PC-3 (cell line): ENCODE data around the gene PPIL1. TPM values are rescaled to one million over a fixed set of nuclear protein-coding genes. Genes with fewer than 3 reads are reported as not detected.
"Not testable (repeated sequence)": the region's sequence is repeated elsewhere in the genome, so short reads cannot be mapped to it uniquely, and the experiment has no call there.

Source experiments
- ATAC-seq: fragments of 200-7000 bp; cut with Tn5 transposase; 2 replicates; pipeline ENCODE4 v1.9.1; 2020; ENCODE audit warnings: mild to moderate bottlenecking, moderate library complexity
- BruUV-seq: library from RNA; stranded (reverse); fragments of 400-500 nt; replicated peaks from 2 replicates; lab custom pipeline; 2021; lab: Mats Ljungman, UMichigan
- CTCF ChIA-PET: fragments of 300-600 bp; sonication (Branson Sonifier 250); formaldehyde crosslinking; loops from one replicate; lab custom pipeline; 2022; ENCODE audit warnings: antibody characterized with exemption; lab: Charles Lee
- POLR2A ChIA-PET: fragments of 300-600 bp; sonication (Branson Sonifier 250); formaldehyde crosslinking; loops from one replicate; lab custom pipeline; 2022; ENCODE audit warnings: antibody characterized with exemption; ENCODE audit not compliant: unreplicated experiment; lab: Charles Lee
- DNase-seq: peaks from one replicate; pipeline ENCODE4 v3.0.0-alpha.2; 2015
- H2AFZ ChIP-seq: fragments of 300-600 bp; sonication (generic); 2 replicates; pipeline ENCODE4 v1.6.0; 2016; ENCODE audit warnings: antibody characterized with exemption, low read length
- H3F3A ChIP-seq: fragments of 300-600 bp; sonication (generic); one replicate; pipeline ENCODE4 v1.6.0; 2017; ENCODE audit warnings: antibody characterized with exemption, low read length, control low read depth, mild to moderate bottlenecking; ENCODE audit not compliant: unreplicated experiment
- H3K27ac ChIP-seq: fragments of 300-600 bp; sonication (generic); 2 replicates; pipeline ENCODE4 v1.5.1; 2016; ENCODE audit warnings: mild to moderate bottlenecking, low read length
- H3K27me3 ChIP-seq: fragments of 300-600 bp; sonication (generic); 2 replicates; pipeline ENCODE4 v1.6.1; 2016; ENCODE audit warnings: low read length, mixed read lengths
- H3K36me3 ChIP-seq: fragments of 300-600 bp; sonication (generic); 2 replicates; pipeline ENCODE4 v1.6.1; 2016; ENCODE audit warnings: low read depth, mixed run types, low read length, mixed read lengths
- H3K4me1 ChIP-seq: fragments of 300-600 bp; sonication (generic); 2 replicates; pipeline ENCODE4 v1.5.1; 2016; ENCODE audit warnings: low read length; ENCODE audit not compliant: insufficient read depth
- H3K4me2 ChIP-seq: fragments of 300-600 bp; sonication (generic); 2 replicates; pipeline ENCODE4 v1.6.0; 2016; ENCODE audit warnings: low read length
- H3K4me3 ChIP-seq: fragments of 300-600 bp; sonication (generic); 2 replicates; pipeline ENCODE4 v1.5.1; 2016; ENCODE audit warnings: mild to moderate bottlenecking, low read length, mixed read lengths
- H3K79me2 ChIP-seq: fragments of 300-600 bp; sonication (generic); 2 replicates; pipeline ENCODE4 v1.6.1; 2017; ENCODE audit warnings: low read length, mixed read lengths
- H3K9ac ChIP-seq: fragments of 300-600 bp; sonication (generic); 2 replicates; pipeline ENCODE4 v1.6.0; 2016; ENCODE audit warnings: mild to moderate bottlenecking, low read length
- H3K9me2 ChIP-seq: fragments of 300-600 bp; sonication (generic); replicated peaks from 2 replicates; pipeline ENCODE4 v1.6.1; 2016; ENCODE audit warnings: mixed run types, low read length, mixed read lengths
- H3K9me3 ChIP-seq: fragments of 300-600 bp; sonication (generic); 2 replicates; pipeline ENCODE4 v1.6.1; 2016; ENCODE audit warnings: low read length, mixed read lengths
- H4K20me1 ChIP-seq: fragments of 300-600 bp; sonication (generic); 2 replicates; pipeline ENCODE4 v1.6.1; 2016; ENCODE audit warnings: low read length, mixed read lengths
- EZH2 ChIP-seq: fragments of 300-600 bp; sonication (generic); IDR thresholded peaks from one replicate; pipeline ENCODE4 v1.6.1; 2017; ENCODE audit warnings: antibody characterized with exemption, mild to moderate bottlenecking, low read length; ENCODE audit not compliant: unreplicated experiment
- EZH2phosphoT487 ChIP-seq: fragments of 300-600 bp; sonication (generic); IDR thresholded peaks from 2 replicates; pipeline ENCODE4 v1.6.1; 2018; ENCODE audit warnings: mild to moderate bottlenecking, antibody characterized with exemption, low read length, borderline replicate concordance
- intact Hi-C: fragments of 100-400 bp; cut with micrococcal nuclease; formaldehyde crosslinking; loops from 2 replicates; pipeline ENCODE4 v1.9.0; 2023
- total RNA-seq: library from RNA; depleted of rRNA; stranded (reverse); fragments of >200 nt; gene quantifications from 2 replicates; pipeline ENCODE4 v1.2.3, GENCODE V29; 2014
- TF ChIP-seq, protein P1 (sequence below): fragments of 300-600 bp; sonication (generic); conservative IDR thresholded peaks from 2 replicates; pipeline ENCODE4 v1.5.1; 2017; ENCODE audit warnings: antibody characterized with exemption, low read depth, mild to moderate bottlenecking, low read length

Gene PPIL1
- total RNA-seq, 1 experiment from 2014 or later: 39.9 TPM

DNA sequence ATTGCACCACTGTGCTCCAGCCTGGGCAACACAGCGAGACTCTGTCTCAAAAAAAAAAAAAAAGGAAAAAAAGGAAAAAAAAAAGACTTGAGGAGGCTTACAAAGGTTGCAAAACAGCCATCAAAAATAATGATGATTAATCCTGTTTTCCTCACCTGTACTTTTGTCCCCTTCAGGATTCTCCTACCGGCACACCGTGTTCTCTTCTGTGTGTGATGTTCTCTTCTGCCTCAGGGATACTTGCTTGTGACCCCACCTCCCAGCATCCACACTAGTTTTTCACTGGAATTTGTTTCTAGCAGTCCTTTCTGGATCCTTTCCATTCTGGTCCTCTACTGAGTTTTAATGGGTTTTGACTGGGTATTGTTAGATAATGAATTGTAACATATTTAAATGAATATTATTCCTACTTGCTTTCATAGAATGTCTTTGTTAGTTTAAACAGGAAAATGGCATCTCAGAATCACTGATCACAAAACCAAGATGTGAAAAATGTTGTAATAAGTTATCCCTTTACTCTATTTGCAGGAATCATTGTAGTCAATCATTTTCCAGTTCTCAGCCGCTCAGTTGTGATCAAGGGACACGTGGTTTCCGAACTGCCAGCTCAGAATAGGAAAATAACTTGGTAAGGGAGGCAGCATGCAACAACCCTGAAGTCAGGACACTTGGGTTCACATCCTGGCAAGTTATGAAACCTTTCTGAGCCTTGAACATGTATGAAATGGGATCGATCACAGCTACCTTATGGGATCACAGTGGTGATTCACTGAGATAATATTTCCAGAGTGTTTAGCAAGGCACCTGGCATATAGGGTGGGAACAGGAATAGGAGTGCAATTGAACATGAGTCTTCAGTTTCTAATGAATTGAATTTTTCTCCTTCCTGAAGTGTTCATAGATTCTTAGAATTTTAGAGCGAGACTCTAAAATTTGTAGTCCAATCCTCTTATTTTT is 19.7 kb upstream of the PPIL1 start:
- Histone ChIP-seq H3K9me2 (no peaks in the 10 kb centered on the region), H3K27ac (no peak overlapping the region), H3K4me1 (no peaks in the 10 kb centered on the region), H3K4me3 (no peak overlapping the region), H3K9ac (no peak overlapping the region), H3K4me2 (no peak overlapping the region), H4K20me1 (no peaks in the 10 kb centered on the region), H3F3A (no peaks in the 10 kb centered on the region), H3K9me3 (no peaks in the 10 kb centered on the region), H3K27me3 (no peaks in the 10 kb centered on the region), H2AFZ (no peak overlapping the region), H3K79me2 (peaks cover 3% of the 10 kb centered on the region; the same call in 1 of the 2 replicates), H3K36me3 (no peaks in the 10 kb centered on the region; the same call in 1 of the 2 replicates)
- CTCF ChIA-PET: no interaction called here
- POLR2A ChIA-PET: no interaction called here
- intact Hi-C loops: no loop called here
- ATAC-seq (no peak), DNase-seq (no peak)
- BruUV-seq: no TSS peak
- TF ChIP-seq, protein P1, sequence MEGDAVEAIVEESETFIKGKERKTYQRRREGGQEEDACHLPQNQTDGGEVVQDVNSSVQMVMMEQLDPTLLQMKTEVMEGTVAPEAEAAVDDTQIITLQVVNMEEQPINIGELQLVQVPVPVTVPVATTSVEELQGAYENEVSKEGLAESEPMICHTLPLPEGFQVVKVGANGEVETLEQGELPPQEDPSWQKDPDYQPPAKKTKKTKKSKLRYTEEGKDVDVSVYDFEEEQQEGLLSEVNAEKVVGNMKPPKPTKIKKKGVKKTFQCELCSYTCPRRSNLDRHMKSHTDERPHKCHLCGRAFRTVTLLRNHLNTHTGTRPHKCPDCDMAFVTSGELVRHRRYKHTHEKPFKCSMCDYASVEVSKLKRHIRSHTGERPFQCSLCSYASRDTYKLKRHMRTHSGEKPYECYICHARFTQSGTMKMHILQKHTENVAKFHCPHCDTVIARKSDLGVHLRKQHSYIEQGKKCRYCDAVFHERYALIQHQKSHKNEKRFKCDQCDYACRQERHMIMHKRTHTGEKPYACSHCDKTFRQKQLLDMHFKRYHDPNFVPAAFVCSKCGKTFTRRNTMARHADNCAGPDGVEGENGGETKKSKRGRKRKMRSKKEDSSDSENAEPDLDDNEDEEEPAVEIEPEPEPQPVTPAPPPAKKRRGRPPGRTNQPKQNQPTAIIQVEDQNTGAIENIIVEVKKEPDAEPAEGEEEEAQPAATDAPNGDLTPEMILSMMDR: no peak
- TF ChIP-seq EZH2phosphoT487: no peak
- TF ChIP-seq EZH2: no peak

DNA sequence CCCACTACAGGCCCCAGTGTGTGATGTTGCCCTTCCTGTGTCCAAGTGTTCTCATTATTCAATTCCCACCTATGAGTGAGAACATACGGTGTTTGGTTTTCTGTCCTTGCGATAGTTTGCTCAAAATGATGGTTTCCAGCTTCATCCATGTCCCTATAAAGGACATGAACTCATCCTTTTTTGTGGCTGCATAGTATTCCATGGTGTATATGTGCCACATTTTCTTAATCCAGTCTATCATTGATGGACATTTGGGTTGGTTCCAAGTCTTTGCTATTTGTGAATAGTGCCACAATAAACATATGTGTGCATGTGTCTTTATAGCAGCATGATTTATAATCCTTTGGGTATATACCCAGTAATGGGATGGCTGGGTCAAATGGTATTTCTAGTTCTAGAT is 16.6 kb upstream of the PPIL1 start:
- not testable (repeated sequence) for H3K9ac ChIP-seq, ATAC-seq

DNA sequence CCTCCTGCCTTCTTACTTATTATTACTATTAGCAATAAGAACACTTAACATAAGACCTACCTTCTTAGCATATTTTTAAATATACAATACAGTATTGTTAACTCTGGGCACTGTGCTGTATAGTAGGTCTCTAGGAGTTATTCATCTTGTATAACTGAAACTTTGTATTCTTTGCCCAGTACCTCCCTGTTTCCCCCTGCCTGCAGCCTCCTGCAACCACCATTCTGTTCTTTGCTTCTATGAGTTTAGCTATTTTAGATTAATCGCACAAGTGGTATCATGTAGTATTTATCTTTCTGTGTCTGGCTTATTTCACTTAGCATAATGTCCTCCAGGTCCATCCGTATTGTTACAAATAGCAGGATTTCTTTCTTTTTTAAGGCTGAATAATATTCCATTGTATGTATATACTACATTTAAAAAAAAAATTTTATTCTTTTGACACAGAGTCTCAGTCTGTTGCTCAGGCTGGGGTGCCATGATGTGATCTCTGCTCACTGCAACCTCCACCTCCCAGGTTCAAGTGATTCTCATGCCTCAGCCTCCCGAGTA is 15.6 kb upstream of the PPIL1 start:
- H3K36me3 ChIP-seq: no peaks in the 10 kb centered on the region; the same call in 1 of the 2 replicates
- TF ChIP-seq, protein P1: no peak
- TF ChIP-seq EZH2 (no peak), EZH2phosphoT487 (no peak)

More for the DNA sequence above, 16.6 kb upstream of the PPIL1 start:
- intact Hi-C loops, H3F3A ChIP-seq, BruUV-seq, H3K27me3 ChIP-seq, H3K4me1 ChIP-seq, CTCF ChIA-PET, H3K4me2 ChIP-seq, DNase-seq, H3K9me2 ChIP-seq, H3K4me3 ChIP-seq, H2AFZ ChIP-seq, H4K20me1 ChIP-seq, H3K27ac ChIP-seq, POLR2A ChIA-PET, H3K9me3 ChIP-seq, H3K36me3 ChIP-seq: not testable (repeated sequence)
- H3K79me2 ChIP-seq: peaks cover 23% of the 10 kb centered on the region

More for the DNA sequence above, 15.6 kb upstream of the PPIL1 start:
- peaks cover 10% of the 10 kb centered on the region for H3K4me1 ChIP-seq
- no peak overlapping the region for H3K4me3 ChIP-seq
- H3K4me2 ChIP-seq: no peak overlapping the region
- H3F3A ChIP-seq: no peaks in the 10 kb centered on the region
- no peaks in the 10 kb centered on the region for H4K20me1 ChIP-seq
- ChIA-PET CTCF (interaction anchor here (0.6 kb wide), 1 partner anchor 24 kb away, joined by 4 read pairs; no protein-coding TSS in a partner anchor), POLR2A (no interaction called here)
- H3K9me2 ChIP-seq: no peaks in the 10 kb centered on the region
- ATAC-seq (no peak), DNase-seq (no peak)
- no peaks in the 10 kb centered on the region for H3K27me3 ChIP-seq
- no TSS peak for BruUV-seq
- no peak overlapping the region for H3K9ac ChIP-seq
- H2AFZ ChIP-seq: no peak overlapping the region
- intact Hi-C loops: no loop called here
- peaks cover 27% of the 10 kb centered on the region for H3K79me2 ChIP-seq
- no peaks in the 10 kb centered on the region for H3K9me3 ChIP-seq
- H3K27ac ChIP-seq: no peak overlapping the region
